ENCODE measurements around the gene MND1.

DNA sequence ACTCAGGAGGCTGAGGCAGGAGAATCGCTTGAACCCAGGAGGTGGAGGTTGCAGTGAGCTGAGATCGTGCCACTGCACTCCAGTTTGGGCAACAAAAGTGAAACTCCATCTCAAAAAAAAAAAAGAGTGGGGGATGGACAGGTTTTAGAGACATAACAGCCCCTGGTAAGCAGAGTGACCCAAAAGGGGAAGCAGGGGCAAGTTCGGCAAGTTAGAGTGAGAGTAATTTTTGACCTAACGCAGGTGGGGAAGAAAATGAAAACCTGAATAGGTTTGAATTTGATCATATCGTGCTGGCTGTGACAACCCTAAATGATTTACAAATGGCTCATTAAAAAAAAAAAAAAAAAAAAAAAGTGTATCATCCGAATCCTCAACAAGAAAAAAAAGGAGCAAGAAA, 96.0 kb downstream of the MND1 start:
- TF ChIP-seq SUZ12 (IDR thresholded peaks at IDR 0.05; ENCODE audit: extremely low read depth, insufficient read depth, insufficient read length) (no peak), ZNF274 (IDR thresholded peaks at IDR 0.05; ENCODE audit: low read depth, low read length) (no peak)

Measured in NT2/D1 (cell line).